ENCODE data around the gene MAN2A2.

GRCh38 chr15:90893175-90894090 lies 9.7 kb upstream of the MAN2A2 start:
- TF ChIP-seq SNAI2 (CRISPR knock-in tag; IDR thresholded peaks at IDR 0.05) (no peak), CSDC2 (CRISPR knock-in tag; IDR thresholded peaks at IDR 0.05) (no peak), CREB5 (CRISPR knock-in tag; IDR thresholded peaks at IDR 0.05; ENCODE audit: low read depth) (no peak), PPARA (CRISPR knock-in tag; IDR thresholded peaks at IDR 0.05; ENCODE audit: borderline replicate concordance) (no peak), ZFP30 (CRISPR knock-in tag; IDR thresholded peaks at IDR 0.05) (no peak), RARB (CRISPR knock-in tag; IDR thresholded peaks at IDR 0.05) (no peak), ZNF8 (CRISPR knock-in tag; IDR thresholded peaks at IDR 0.05) (no peak), ZFP3 (CRISPR knock-in tag; IDR thresholded peaks at IDR 0.05) (no peak), ISL1 (CRISPR knock-in tag; IDR thresholded peaks at IDR 0.05) (no peak), ZNF70 (CRISPR knock-in tag; IDR thresholded peaks at IDR 0.05) (no peak), PATZ1 (CRISPR knock-in tag; IDR thresholded peaks at IDR 0.05; ENCODE audit: borderline replicate concordance) (no peak), ESRRG (CRISPR knock-in tag; IDR thresholded peaks at IDR 0.05) (no peak), GLIS3 (CRISPR knock-in tag; IDR thresholded peaks at IDR 0.05) (no peak), TCF4 (CRISPR knock-in tag; IDR thresholded peaks at IDR 0.05; ENCODE audit: borderline replicate concordance) (no peak)

Measured in SK-N-SH treated with all-trans-retinoic acid at 6 μM for 48 hours (cell line).